GM19438 (cell line): ENCODE results near the gene SEC24D.
A peak's percentile ranks its signal among the peaks of the same experiment; 100 is the strongest.

Experiments
- ATAC-seq: cut with Tn5 transposase; IDR thresholded peaks from one replicate; pipeline ENCODE4 v1.9.1; 2021; ENCODE audit warnings: low read depth; ENCODE audit not compliant: unreplicated experiment

SEC24D gene

DNA sequence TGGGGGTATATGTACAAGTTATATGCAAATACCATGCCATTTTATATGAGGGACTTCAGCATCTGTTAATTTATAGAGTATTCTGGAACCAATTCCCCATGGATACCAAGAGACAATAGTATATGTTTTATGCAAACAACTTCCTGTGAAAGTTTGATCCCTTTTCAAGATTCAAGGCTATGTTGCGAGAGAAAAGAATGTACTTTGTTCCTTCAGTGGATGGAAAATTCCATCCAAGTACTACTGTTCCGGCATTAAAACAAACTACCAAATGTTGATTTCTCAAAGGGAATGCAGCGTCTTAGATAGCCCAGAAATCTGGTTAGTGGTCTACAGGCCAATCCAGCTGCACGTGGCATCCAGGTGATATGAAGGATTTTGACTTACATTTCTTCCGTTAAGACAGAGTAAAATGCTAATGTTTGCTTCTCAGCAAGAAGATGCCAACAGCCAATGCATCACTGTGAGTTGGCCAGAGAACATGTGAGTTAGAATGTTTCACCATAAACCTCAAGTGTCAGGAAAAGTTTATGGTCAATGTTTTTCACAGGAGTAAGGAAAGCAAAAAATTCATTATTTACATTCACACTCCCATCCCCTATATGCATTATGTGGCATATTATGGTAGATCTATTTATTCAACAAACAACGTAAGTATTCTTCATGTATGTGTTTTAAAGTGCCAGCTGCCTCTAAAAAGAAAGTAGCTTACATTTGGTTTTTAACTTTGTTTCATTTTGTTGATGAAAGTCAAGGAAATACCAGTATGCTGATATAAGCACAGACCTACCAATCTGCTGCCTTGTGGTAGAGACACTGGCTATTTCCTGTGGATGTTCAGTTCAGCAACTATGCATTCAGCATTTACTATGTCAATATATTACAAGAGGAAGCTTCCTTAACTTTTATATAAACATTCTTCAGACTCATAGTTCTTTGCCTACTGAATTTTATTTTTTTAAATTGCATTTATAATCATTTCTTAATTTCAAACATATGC lies 106.3 kb downstream of the SEC24D start:
- no peak for ATAC-seq

DNA sequence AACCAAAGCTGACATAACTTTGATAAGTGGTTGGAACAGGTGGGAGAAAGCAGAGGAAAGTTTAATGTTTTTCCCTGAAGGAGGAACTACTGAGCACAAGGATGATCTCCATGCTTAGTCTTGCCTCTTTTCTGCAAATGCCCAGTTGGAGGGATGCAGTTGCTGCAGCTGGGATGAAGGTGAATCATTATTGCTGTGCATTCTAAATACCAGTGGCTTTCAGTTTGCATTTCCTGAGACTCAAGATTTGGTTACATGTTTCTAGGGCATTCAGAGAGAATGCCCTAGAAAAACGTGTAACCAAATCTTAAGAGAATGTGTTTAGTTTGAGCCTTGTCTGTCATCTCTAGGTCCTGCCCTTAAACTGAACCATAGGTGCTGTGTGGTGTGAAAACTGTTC lies 108.6 kb downstream of the SEC24D start:
- ATAC-seq: no peak

DNA sequence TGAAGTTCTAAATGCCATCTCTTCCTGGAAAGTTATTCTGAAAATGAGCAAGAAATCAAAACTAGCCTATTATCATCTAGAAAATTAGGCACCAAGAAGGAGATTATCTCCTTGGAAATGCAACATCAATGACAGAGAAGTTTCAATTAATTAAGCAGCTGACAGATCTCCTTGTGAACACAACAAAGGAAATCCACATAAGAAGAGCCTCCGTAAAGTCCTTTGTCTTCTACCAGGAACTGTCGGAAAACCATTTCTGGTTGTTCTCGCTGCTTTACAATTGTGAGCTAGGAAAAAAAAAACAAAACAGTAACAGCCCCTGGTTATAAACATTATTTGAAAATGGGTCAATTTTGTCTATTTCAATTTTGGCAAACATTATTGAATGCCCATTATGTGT lies 112.6 kb downstream of the SEC24D start:
- ATAC-seq: no peak

DNA sequence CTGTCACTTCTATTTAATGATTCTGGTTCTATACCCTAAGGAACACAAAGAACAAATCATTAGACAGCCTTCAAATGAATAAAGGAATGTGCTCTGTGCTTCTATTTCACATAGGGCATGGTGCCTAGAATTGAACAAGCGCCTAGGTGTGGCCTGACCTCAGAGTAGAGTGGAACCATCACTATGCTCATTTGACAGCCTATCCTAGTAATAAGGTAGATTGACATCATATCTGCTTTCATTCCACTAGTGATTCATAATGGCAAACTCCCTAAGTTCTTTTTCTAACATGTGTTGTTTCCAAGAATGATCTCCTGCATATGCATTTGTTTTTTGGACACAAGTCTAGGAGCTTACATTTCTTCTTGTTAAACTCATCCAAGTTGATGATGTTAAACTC lies 114.2 kb downstream of the SEC24D start:
- no peak for ATAC-seq

DNA sequence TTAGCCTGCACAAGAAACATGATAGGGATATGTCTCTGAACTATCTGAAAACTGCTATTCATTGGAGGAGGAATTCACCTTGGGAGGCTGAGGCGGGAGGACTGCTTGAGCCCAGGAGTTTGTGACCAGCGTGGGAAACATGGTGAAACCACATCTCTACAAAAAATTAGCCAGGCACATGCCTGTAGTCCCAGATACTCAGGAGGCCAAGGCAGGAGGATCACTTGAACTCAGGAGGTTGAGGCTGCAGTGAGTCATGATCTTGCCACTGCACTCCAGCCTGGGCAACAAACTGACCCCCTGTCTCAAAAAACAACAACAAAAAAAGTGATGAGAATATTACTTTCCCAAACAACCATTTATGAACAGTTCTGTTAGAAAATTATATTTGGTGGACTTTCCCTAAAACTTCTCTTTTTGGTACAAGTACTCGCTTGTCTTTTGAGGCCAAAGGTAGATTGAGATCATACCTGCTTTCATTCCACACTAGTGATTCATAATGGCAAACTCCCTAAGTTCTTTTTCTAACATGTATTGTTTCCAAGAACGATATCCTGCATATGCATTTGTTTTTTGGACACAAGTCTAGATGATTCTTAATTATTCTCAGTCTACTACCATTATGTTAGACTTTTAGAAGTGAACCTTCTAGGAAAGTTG lies 117.3 kb downstream of the SEC24D start:
- ATAC-seq: no peak

DNA sequence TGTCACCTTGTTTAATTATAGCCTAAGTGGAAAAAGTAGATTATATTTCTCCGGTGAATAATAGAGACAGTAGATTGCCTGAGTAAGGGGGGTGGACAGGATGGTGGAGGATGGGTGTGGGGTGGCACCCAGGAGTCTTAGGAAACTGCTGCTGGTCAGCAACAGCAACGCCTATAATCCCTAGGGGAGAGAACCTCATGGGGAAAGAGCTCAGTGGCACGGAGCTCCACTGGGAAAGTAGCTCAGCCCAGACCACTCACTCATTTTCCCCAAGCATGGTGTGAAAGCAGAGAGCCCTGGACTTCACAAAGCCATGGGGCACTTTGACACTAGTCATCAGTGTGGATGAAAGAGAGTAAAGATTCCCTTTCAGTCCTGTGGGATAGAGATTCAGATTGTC lies 119.6 kb downstream of the SEC24D start:
- no peak for ATAC-seq

- ATAC-seq: no peak
Measured at GRCh38 chr4:118714682-118715081, 121.2 kb downstream of the SEC24D start.

GRCh38 chr4:118712872-118713271 lies 123.1 kb downstream of the SEC24D start:
- no peak for ATAC-seq

GRCh38 chr4:118711052-118711451 lies 124.9 kb downstream of the SEC24D start:
- ATAC-seq: no peak

DNA sequence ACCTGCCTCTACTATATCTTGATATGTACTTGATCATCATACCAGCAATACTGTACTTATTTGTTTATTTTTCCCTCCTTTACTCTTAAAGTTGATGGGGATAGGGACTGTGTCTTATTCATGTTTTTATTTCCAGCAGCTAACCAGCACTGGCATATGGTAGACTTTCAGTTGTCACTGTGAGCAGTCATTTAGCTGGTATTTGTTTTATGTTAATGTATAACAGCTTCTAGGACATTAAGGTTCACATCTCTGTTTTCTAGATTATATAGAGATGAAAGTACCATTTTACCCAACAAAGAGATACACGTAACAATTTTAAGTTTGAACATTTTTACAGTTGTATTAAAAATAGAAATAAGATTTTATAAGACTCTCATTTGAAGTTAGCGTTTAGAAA lies 132.8 kb downstream of the SEC24D start:
- no peak for ATAC-seq

DNA sequence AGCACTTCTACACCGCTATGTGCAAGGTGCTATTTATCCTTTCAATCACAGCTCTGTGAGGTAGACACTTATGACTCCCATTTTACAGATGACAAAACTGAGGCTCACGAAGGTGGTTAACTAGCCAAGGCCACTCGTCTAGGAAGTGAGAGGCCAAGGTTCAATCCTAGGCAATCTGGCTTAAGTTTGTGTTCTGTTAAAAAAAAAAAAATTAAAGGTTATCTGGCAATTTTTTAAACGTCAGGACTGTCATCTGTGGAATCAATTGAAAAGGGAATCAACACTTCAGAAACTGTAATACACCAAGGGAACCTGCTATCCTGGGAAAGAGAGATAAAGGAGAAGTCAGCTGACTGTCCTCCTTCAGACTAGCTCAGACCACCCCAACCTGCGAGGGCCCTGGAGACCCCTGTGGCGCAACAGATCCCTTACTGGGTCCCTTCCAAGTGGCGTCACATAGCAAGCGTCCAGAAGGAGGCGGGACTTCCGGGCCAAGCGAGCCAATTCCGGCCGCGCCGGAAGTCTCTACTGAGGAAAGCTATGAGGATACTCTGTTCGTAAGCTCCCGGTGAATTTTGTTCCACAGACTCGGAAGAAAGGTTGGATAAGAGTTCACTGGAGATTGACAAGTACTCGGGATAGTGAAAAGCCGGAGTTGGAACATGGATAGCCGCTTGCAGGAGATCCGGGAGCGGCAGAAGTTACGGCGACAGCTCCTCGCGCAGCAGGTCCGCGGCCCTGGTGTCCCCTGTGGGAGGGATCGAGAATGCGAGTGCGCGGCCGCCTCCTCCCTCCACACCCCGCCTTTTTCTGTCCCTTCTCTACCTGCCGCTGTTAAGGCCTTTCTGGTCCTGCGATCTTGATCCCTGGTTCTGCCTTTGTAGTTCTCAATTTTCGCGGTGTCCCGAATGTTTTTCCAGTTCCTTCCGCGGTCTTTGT lies 150.8 kb downstream of the SEC24D start, which contains the start of gene METTL14:
Gene METTL14, plus strand, starts transcription at position 520 of the 939 bp plus-strand sequence. Its CDS starts 143 bp downstream, at position 663.
- ATAC-seq: peak; percentile 99

DNA sequence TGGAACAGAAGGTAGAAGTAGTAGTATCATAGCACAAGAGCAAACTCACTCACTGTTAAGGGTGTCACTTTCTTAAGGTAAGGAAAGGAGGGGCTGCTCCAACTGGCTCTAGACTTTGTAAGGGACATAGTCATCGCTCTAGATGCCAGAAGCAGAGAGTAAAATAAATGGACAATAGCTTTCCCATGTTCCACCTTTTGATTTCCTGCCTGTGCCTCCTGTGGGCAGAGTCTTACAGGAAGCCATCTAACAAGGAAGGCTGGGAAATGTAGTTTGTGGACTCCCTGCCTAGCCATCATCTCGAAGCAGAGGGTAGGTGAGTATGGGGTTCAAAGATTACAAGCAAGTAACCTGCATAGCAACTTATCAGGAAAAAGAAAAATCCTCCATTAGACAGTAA lies 152.4 kb downstream of the SEC24D start:
- no peak for ATAC-seq

GRCh38 chr4:118682928-118683327 lies 153.0 kb downstream of the SEC24D start:
- no peak for ATAC-seq

GRCh38 chr4:118680808-118681207 lies 155.1 kb downstream of the SEC24D start:
- ATAC-seq: no peak

GRCh38 chr4:118676128-118676527 lies 159.8 kb downstream of the SEC24D start:
- ATAC-seq: no peak
